ENCODE results near the gene EHF. TPM values are rescaled to one million over a fixed set of nuclear protein-coding genes. Genes with fewer than 3 reads are reported as not detected.

EHF gene
- polyA plus RNA-seq, 1 of the 3 experiments (the other 2 are of a cell fraction): not detected

- 35% methylated on average over 1 of the region's 1 CpG for WGBS (ENCODE audit: low lambda C conversion rate)
- ChIA-PET POLR2A (no interaction called here), CTCF (interaction anchor here (2.0 kb wide), 1 partner anchor 25 kb away, joined by 4 read pairs; no protein-coding TSS in a partner anchor)
- H3K9me3 ChIP-seq: no peaks in the 10 kb centered on the region
- no peak overlapping the region for H3K27ac ChIP-seq (ENCODE audit: low read depth in 2 of 2, low read length in 1 of 2)
- no peaks in the 10 kb centered on the region for H3K36me3 ChIP-seq (replicated peaks in 1 of 2; ENCODE audit: control insufficient read depth in 1 of 2, insufficient read depth in 2 of 2, low read length in 1 of 2)
- H3K4me1 ChIP-seq (ENCODE audit: control insufficient read depth in 1 of 2, insufficient read depth in 2 of 2, low read depth in 1 of 2, low read length in 1 of 2): no peaks in the 10 kb centered on the region
- DNase-seq: no peak
- peaks cover 5% of the 10 kb centered on the region; the same call in 1 of the 2 replicates for H3K27me3 ChIP-seq (ENCODE audit: insufficient read depth)
- H3K9ac ChIP-seq: no peak overlapping the region
- no peaks in the 10 kb centered on the region for H3F3A ChIP-seq (replicated peaks; ENCODE audit: insufficient read depth)
- no peak overlapping the region for H2AFZ ChIP-seq (ENCODE audit: low read depth)
- no peak for TF ChIP-seq FOSL2 (IDR thresholded peaks at IDR 0.05; ENCODE audit: borderline replicate concordance, low read depth)
- TF ChIP-seq MXI1 (IDR thresholded peaks at IDR 0.05; ENCODE audit: low read depth, low read length): no peak
- TF ChIP-seq NFIC (IDR thresholded peaks at IDR 0.05; ENCODE audit: borderline replicate concordance): no peak
- no peak for TF ChIP-seq ELF1 (IDR thresholded peaks at IDR 0.05)
- TF ChIP-seq FOXJ3 (CRISPR knock-in tag; IDR thresholded peaks at IDR 0.05): no peak
- TF ChIP-seq SIN3A (IDR thresholded peaks at IDR 0.05; ENCODE audit: borderline replicate concordance, low read depth, low read length): no peak
- TF ChIP-seq EP300 (IDR thresholded peaks at IDR 0.05; ENCODE audit: borderline replicate concordance in 1 of 2, low read depth in 1 of 2, low read length in 1 of 2): no peak
- no peak for TF ChIP-seq RAD21 (IDR thresholded peaks at IDR 0.05; ENCODE audit: low read length)
- TF ChIP-seq, protein P1, sequence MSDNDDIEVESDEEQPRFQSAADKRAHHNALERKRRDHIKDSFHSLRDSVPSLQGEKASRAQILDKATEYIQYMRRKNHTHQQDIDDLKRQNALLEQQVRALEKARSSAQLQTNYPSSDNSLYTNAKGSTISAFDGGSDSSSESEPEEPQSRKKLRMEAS (IDR thresholded peaks at IDR 0.05; ENCODE audit: low read depth): no peak
- TF ChIP-seq RFX5 (IDR thresholded peaks at IDR 0.05; ENCODE audit: low read length): no peak
- TF ChIP-seq USF2 (IDR thresholded peaks at IDR 0.05; ENCODE audit: borderline replicate concordance, low read depth, low read length): no peak
- no peak for TF ChIP-seq EZH2phosphoT487 (IDR thresholded peaks at IDR 0.05; ENCODE audit: borderline replicate concordance, low read depth)
- TF ChIP-seq TAF1 (IDR thresholded peaks at IDR 0.05; ENCODE audit: borderline replicate concordance, low read depth, low read length): no peak
- TF ChIP-seq PBX3 (IDR thresholded peaks at IDR 0.05): no peak
- no peak for TF ChIP-seq TCF12 (IDR thresholded peaks at IDR 0.05)
- no peak for TF ChIP-seq IRF3 (IDR thresholded peaks at IDR 0.05; ENCODE audit: low read depth, low read length)
- TF ChIP-seq CTCF (IDR thresholded peaks at IDR 0.05): no peak
- H3K79me2 ChIP-seq (ENCODE audit: insufficient read depth): no peaks in the 10 kb centered on the region
- H3K4me2 ChIP-seq: no peak overlapping the region
- H4K20me1 ChIP-seq (ENCODE audit: insufficient read depth): no peaks in the 10 kb centered on the region
- H3K4me3 ChIP-seq (ENCODE audit: low read depth in 2 of 2, low read length in 1 of 2): no peak overlapping the region
- no peaks in the 10 kb centered on the region for H3K9me2 ChIP-seq
These were observed 51.1 kb downstream of the EHF start for GRCh38 chr11:34671946-34672345.

Measured in SK-N-SH (cell line).